CD4-positive, alpha-beta T cell treated with Interferon gamma for 1 hour (primary cell): ENCODE results near the gene MGAT3.
"Not testable (repeated sequence)": the region's sequence is repeated elsewhere in the genome, so short reads cannot be mapped to it uniquely, and the experiment has no call there.

Experiments
- DNase-seq: peaks from one replicate; pipeline ENCODE4 v3.0.0-alpha.2; 2020

Gene MGAT3

GRCh38 chr22:39518996-39519680 is 62.3 kb downstream of the MGAT3 start:
- no peak for DNase-seq

- DNase-seq, result peak; percentile 97
Observed at GRCh38 chr22:39519681-39520225, 62.9 kb downstream of the MGAT3 start.

DNA sequence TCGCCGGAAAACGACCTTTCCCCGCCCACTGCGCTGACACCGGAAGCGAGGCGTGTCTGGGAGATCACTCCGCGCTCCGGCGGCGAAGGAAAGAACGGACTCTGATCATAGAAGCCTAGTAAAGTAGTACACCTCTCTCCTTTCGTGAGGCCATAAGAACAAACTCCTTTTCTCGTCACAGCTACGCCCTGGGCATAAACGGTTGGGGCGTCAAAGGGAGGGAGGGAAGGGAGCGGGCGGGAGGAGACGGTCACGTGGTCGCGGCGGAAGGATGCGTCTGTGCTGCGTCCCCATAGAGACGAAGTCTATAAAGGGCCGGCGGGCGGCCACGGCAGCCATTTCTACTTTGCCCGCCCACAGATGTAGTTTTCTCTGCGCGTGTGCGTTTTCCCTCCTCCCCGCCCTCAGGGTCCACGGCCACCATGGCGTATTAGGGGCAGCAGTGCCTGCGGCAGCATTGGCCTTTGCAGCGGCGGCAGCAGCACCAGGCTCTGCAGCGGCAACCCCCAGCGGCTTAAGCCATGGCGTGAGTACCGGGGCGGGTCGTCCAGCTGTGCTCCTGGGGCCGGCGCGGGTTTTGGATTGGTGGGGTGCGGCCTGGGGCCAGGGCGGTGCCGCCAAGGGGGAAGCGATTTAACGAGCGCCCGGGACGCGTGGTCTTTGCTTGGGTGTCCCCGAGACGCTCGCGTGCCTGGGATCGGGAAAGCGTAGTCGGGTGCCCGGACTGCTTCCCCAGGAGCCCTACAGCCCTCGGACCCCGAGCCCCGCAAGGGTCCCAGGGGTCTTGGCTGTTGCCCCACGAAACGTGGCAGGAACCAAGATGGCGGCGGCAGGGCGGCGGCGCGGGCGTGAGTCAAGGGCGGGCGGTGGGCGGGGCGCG is 63.7 kb downstream of the MGAT3 start, which contains the start of gene ATF4:
Gene ATF4, plus strand, starts transcription at position 337 of the 880 bp plus-strand sequence. CDS start 884 bp downstream, outside the sequence.
- DNase-seq, result no peak

- peak; percentile 76 for DNase-seq
Observed at GRCh38 chr22:39521106-39521885, 64.5 kb downstream of the MGAT3 start.

DNA sequence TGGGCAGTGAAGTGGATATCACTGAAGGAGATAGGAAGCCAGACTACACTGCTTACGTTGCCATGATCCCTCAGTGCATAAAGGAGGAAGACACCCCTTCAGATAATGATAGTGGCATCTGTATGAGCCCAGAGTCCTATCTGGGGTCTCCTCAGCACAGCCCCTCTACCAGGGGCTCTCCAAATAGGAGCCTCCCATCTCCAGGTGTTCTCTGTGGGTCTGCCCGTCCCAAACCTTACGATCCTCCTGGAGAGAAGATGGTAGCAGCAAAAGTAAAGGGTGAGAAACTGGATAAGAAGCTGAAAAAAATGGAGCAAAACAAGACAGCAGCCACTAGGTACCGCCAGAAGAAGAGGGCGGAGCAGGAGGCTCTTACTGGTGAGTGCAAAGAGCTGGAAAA is 65.3 kb downstream of the MGAT3 start:
- not testable (repeated sequence) for DNase-seq

GRCh38 chr22:39522567-39523300 is 65.9 kb downstream of the MGAT3 start:
- no peak for DNase-seq

GRCh38 chr22:39524089-39524752 is 67.4 kb downstream of the MGAT3 start:
- DNase-seq, result no peak

DNA sequence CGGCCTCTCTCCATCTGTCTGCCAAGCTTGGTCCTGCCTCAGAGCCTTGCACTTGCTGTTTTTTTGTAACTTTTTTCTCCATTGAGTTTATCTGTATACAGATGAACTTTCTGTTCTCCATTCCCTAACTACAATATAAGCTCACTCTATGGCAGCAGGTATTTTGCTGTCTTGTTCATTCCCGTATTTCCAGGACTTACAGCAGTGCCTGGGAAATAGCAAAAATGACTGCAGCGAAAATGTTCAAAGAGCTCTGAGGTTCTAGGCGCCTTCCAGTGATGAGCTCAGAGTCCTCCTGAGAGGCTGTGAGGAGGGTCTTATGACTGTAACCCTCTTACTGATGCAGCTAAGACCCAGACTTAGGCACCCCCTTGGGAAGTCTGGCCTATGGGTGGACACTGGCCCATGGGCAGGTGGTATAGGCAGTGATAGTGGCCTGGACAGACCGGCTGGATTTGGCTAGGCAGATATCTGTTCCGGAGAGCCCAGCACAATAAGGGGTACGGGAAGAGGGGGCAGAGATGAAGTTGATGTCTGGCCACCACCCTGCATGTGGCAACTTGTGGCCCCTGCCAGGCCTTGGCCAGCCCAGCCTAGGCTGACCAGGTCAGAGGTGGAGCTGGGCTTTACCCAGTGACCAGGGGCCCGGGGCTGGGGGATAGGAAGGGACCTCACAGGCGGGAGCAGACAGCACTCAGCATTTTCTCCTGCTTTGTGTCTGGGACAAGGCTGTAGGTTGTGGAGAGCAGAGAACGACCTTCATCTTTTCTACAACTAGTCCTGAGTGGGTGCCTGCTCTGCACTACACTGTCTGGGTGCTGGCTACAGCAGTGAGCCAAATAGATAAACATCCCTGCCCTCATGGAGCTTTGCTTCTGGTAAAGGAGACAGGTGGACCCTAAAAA is 68.2 kb downstream of the MGAT3 start:
- no peak for DNase-seq

DNA sequence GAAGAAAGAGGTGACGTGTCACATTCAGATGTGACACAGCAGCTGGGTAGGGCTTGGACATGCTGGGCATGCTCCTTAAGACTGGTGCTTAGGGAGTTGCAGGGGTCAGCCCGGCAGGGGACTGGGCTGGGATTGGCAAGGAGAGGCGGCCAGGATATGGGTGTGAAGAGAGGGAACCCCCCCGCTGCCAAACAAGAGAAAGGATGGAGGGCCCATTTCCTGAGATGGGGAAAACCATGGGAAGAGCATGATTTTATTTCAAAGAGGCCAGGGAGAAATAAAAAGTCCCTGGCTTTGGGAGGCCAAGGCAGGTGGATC is 68.8 kb downstream of the MGAT3 start:
- no peak for DNase-seq

DNA sequence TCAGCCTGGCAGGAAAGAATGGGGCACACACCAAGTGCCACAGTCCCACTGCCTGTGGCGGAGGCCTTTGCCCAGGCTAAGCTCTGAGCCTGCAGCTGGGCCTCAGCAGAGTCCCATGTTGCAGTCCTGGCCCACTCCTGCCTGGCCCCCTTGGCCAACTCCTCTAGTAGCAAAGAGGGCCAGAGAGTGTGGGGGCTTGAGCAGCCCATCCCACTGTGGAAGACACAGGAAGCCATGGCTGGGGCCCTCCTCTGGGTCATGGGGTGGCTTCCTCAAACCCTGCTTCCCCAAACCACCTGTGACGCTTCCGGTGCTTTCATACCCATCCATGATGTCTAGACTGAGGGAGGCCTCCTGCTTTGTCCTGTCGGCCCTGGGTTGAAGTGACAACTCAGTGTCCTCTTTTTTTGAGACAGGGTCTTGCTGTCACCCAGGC is 69.9 kb downstream of the MGAT3 start:
- no peak for DNase-seq

GRCh38 chr22:39527481-39527961 is 70.7 kb downstream of the MGAT3 start:
- DNase-seq, result no peak

- DNase-seq, result no peak
Observed at GRCh38 chr22:39528080-39528661, 71.4 kb downstream of the MGAT3 start.

GRCh38 chr22:39528681-39529486 is 72.1 kb downstream of the MGAT3 start:
- peak; percentile 90 for DNase-seq

- DNase-seq, result no peak
Observed at GRCh38 chr22:39529487-39529851, 72.7 kb downstream of the MGAT3 start.

GRCh38 chr22:39530116-39530515 is 73.3 kb downstream of the MGAT3 start:
- DNase-seq, result no peak

GRCh38 chr22:39530692-39531331 is 74.0 kb downstream of the MGAT3 start:
- no peak for DNase-seq

DNA sequence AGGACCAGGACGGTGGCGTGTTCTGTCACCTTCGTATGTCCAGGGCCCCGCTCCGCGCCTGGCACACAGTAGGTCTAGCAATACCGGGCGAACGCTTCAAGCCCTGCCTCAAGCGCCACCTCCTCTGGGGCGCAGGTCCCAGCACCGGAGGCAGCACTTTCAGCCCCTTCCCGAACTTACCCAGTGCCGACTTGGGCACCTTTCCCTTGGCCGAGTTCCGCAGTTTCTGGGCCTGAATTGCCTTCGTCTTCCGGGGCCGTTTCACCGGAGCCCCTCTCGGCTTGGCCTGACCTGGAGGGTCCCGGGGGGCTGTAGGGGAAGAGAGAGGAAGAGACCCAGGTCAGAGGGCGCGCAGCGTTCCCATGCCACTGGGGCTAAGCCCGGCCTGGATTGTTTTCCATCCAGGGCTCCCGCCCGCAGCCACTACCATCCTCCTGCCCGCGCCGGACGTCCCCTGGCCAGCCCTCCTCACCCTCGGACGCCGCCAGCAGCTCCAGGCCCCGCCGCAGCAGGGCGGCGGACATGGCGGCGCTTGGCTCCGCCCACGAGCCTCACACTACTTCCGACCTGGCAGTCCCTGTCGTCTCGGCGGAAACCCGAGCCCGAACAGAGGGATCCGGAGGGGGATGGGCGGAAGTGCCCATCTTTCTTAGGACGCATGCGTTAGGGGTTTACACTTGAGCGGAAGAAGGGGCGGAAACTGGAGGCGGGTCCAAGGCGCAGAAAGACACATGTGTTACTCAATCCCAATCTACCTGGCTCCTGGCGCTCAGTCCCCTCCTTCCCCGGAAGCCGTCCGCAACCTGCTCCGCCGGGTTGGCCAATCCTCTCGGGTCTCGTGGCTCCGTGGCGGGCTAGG is 75.6 kb downstream of the MGAT3 start, which contains the start of gene RPS19BP1:
Gene RPS19BP1, minus strand, starts transcription at position 534 of the 859 bp plus-strand sequence. Its CDS starts 10 bp downstream, at position 524.
- peak; percentile 99 for DNase-seq

GRCh38 chr22:39534092-39534506 is 77.3 kb downstream of the MGAT3 start:
- DNase-seq, result no peak
